Mesangial cell (primary cell): Measurements from ENCODE around the gene PIM1. TPM values are rescaled to one million over a fixed set of nuclear protein-coding genes. Genes with fewer than 3 reads are reported as not detected.

Experiments used
- total RNA-seq: library from RNA; depleted of rRNA; stranded (reverse); fragments of >200 nt; gene quantifications from 2 replicates; pipeline ENCODE4 v1.2.3, GENCODE V29; 2015

PIM1 gene
- 33.6 and 53.4 TPM in 2 replicates for total RNA-seq

DNA sequence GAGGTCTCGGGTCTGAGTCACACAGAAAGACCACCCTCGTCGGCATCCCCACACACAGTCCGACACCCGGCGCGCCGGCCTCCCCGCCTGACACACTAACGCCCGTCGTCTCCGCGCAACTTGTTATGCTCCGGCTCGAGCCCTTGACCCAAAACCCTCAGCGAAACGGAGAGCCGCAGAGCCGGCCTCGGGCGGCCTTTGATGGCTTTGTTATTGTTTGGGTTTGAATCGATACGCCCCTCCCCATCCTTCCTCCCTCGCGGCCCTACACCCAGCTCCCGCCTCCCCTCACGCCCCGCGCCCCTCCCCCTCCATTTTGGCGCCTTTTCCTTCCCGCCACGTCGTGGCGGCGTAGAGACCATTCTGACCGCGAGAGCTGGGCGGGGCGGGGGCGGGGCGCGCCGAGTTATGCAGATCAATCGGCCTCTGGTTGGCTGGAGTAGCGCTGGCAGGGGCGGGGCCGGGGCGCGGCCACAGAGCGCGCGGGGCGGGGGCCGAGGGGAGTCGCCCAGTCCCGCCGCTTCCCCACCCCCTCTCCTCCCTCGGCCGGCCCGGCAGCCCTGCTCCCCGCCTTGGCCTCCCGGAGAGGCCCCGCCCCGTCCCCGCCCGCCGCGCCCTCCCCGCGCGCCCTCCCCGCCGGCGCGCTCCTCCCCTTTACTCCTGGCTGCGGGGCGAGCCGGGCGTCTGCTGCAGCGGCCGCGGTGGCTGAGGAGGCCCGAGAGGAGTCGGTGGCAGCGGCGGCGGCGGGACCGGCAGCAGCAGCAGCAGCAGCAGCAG, at the start of gene PIM1:
TSS of gene PIM1 (plus strand) at position 657 of the 777 bp plus-strand sequence. CDS start 424 bp downstream, outside the sequence.

Other genes starting within 250 kb of the PIM1 start
- 0.33 TPM in 1 of 2 replicates, not detected in the other for gene PI16, start 215.4 kb upstream of the PIM1 start, total RNA-seq
- 201 and 241 TPM in 2 replicates for gene MTCH1, start 184.0 kb upstream of the PIM1 start, total RNA-seq
- not detected in 2 replicates for gene FGD2, start 164.5 kb upstream of the PIM1 start, total RNA-seq
- 10.3 and 11.7 TPM in 2 replicates for gene TBC1D22B, start 87.6 kb downstream of the PIM1 start, total RNA-seq
- gene TMEM217, start 88.0 kb downstream of the PIM1 start, total RNA-seq = 0.89 and 2.1 TPM in 2 replicates
- gene RNF8, start 183.8 kb downstream of the PIM1 start, total RNA-seq = 5.7 and 12.1 TPM in 2 replicates